ENCODE results near the gene TPD52L1. TPM values are rescaled to one million over a fixed set of nuclear protein-coding genes. Genes with fewer than 3 reads are reported as not detected.

The TPD52L1 gene
- total and polyA plus RNA-seq, 10 of the 15 experiments (the other 5 are each of a cell fraction or from before 2014, with no cell fraction given): 0.03 to 2.6 (median 0.16) TPM; not detected in 3

GRCh38 chr6:125111219-125111983, 42.2 kb upstream of the TPD52L1 start (continued):
- TF ChIP-seq YY1 (IDR thresholded peaks at IDR 0.05; ENCODE audit: low read depth, low read length) (no peak), ZNF592 (IDR thresholded peaks at IDR 0.05) (no peak), EED (IDR thresholded peaks at IDR 0.05; ENCODE audit: low read depth) (no peak)
- TF ChIP-seq, protein P1, sequence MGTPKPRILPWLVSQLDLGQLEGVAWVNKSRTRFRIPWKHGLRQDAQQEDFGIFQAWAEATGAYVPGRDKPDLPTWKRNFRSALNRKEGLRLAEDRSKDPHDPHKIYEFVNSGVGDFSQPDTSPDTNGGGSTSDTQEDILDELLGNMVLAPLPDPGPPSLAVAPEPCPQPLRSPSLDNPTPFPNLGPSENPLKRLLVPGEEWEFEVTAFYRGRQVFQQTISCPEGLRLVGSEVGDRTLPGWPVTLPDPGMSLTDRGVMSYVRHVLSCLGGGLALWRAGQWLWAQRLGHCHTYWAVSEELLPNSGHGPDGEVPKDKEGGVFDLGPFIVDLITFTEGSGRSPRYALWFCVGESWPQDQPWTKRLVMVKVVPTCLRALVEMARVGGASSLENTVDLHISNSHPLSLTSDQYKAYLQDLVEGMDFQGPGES (IDR thresholded peaks at IDR 0.05): no peak
- TF ChIP-seq, protein P2, sequence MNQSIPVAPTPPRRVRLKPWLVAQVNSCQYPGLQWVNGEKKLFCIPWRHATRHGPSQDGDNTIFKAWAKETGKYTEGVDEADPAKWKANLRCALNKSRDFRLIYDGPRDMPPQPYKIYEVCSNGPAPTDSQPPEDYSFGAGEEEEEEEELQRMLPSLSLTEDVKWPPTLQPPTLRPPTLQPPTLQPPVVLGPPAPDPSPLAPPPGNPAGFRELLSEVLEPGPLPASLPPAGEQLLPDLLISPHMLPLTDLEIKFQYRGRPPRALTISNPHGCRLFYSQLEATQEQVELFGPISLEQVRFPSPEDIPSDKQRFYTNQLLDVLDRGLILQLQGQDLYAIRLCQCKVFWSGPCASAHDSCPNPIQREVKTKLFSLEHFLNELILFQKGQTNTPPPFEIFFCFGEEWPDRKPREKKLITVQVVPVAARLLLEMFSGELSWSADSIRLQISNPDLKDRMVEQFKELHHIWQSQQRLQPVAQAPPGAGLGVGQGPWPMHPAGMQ (IDR thresholded peaks at IDR 0.05; ENCODE audit: borderline replicate concordance): no peak

Data from GM12878 (cell line).